GM19372 (cell line): ENCODE data around the gene PITPNC1.
"Not testable (repeated sequence)": the region's sequence is repeated elsewhere in the genome, so short reads cannot be mapped to it uniquely, and the experiment has no call there.

ENCODE experiments used
- ATAC-seq: cut with Tn5 transposase; IDR thresholded peaks from one replicate; pipeline ENCODE4 v1.9.1; 2021; ENCODE audit warnings: mild to moderate bottlenecking, low read depth, moderate library complexity; ENCODE audit not compliant: unreplicated experiment

PITPNC1 gene

GRCh38 chr17:67393809-67394397 lies 16.8 kb downstream of the PITPNC1 start:
- no peak for ATAC-seq

GRCh38 chr17:67399676-67400075 lies 22.6 kb downstream of the PITPNC1 start:
- ATAC-seq, result no peak

GRCh38 chr17:67400193-67400592 lies 23.1 kb downstream of the PITPNC1 start:
- no peak for ATAC-seq

GRCh38 chr17:67401106-67401505 lies 24.0 kb downstream of the PITPNC1 start:
- no peak for ATAC-seq

GRCh38 chr17:67401598-67402504 lies 24.8 kb downstream of the PITPNC1 start:
- ATAC-seq, result no peak

GRCh38 chr17:67403065-67403464 lies 26.0 kb downstream of the PITPNC1 start:
- ATAC-seq, result no peak

GRCh38 chr17:67403483-67403882 lies 26.4 kb downstream of the PITPNC1 start:
- ATAC-seq, result no peak

GRCh38 chr17:67408455-67408830 lies 31.4 kb downstream of the PITPNC1 start:
- ATAC-seq, result not testable (repeated sequence)

- no peak for ATAC-seq
These were observed 34.3 kb downstream of the PITPNC1 start for GRCh38 chr17:67411397-67411796.

GRCh38 chr17:67412032-67412431 lies 35.0 kb downstream of the PITPNC1 start:
- ATAC-seq, result no peak

GRCh38 chr17:67412941-67413340 lies 35.9 kb downstream of the PITPNC1 start:
- ATAC-seq, result no peak

GRCh38 chr17:67413388-67413787 lies 36.3 kb downstream of the PITPNC1 start:
- ATAC-seq, result no peak

GRCh38 chr17:67414130-67414529 lies 37.0 kb downstream of the PITPNC1 start:
- ATAC-seq, result no peak

GRCh38 chr17:67414559-67414958 lies 37.5 kb downstream of the PITPNC1 start:
- no peak for ATAC-seq

GRCh38 chr17:67415291-67415690 lies 38.2 kb downstream of the PITPNC1 start:
- no peak for ATAC-seq

- no peak for ATAC-seq
These were observed 40.4 kb downstream of the PITPNC1 start for GRCh38 chr17:67417507-67417906.

- no peak for ATAC-seq
These were observed 43.9 kb downstream of the PITPNC1 start for GRCh38 chr17:67420994-67421393.

GRCh38 chr17:67421869-67422273 lies 44.8 kb downstream of the PITPNC1 start:
- ATAC-seq, result no peak

- ATAC-seq, result not testable (repeated sequence)
These were observed 45.2 kb downstream of the PITPNC1 start for GRCh38 chr17:67422296-67422695.

- no peak for ATAC-seq
These were observed 45.8 kb downstream of the PITPNC1 start for GRCh38 chr17:67422897-67423296.

- ATAC-seq, result no peak
These were observed 48.6 kb downstream of the PITPNC1 start for GRCh38 chr17:67425571-67426160.

GRCh38 chr17:67427424-67427823 lies 50.3 kb downstream of the PITPNC1 start:
- ATAC-seq, result no peak
